H9 (cell line): ENCODE measurements around the gene FAM131C. TPM values are rescaled to one million over a fixed set of nuclear protein-coding genes. Genes with fewer than 3 reads are reported as not detected.

Source experiments
- DNase-seq: peaks from one replicate; pipeline ENCODE4 v3.0.0-alpha.2; 2017
- H2AFZ ChIP-seq: one replicate; pipeline ENCODE4 v1.6.1; 2013; ENCODE audit warnings: mild to moderate bottlenecking, low read length, control low read depth, moderate library complexity
- H2AK5ac ChIP-seq: 2 replicates; pipeline ENCODE4 v1.6.1; 2013; ENCODE audit warnings: low read length, control low read depth, mixed read lengths; ENCODE audit not compliant: insufficient read length
- H2BK120ac ChIP-seq: one replicate; pipeline ENCODE4 v1.6.1; 2013; ENCODE audit warnings: low read depth, mild to moderate bottlenecking, low read length, control low read depth, inconsistent platforms; ENCODE audit not compliant: poor library complexity, severe bottlenecking
- H2BK12ac ChIP-seq: 2 replicates; pipeline ENCODE4 v1.6.1; 2013; ENCODE audit warnings: low read length, control low read depth, mixed read lengths, low read depth; ENCODE audit not compliant: insufficient read length
- H2BK15ac ChIP-seq: 2 replicates; pipeline ENCODE4 v1.6.1; 2013; ENCODE audit warnings: low read depth, low read length, control low read depth
- H2BK20ac ChIP-seq: one replicate; pipeline ENCODE4 v1.6.1; 2013; ENCODE audit warnings: low read depth, mild to moderate bottlenecking, low read length, control low read depth, inconsistent platforms; ENCODE audit not compliant: poor library complexity, severe bottlenecking
- H2BK5ac ChIP-seq: 2 replicates; pipeline ENCODE4 v1.6.1; 2013; ENCODE audit warnings: low read length, control low read depth, mixed read lengths; ENCODE audit not compliant: insufficient read length
- H3K14ac ChIP-seq: 2 replicates; pipeline ENCODE4 v1.6.1; 2013; ENCODE audit warnings: low read length, control low read depth; ENCODE audit not compliant: insufficient read depth
- H3K18ac ChIP-seq: 2 replicates; pipeline ENCODE4 v1.6.1; 2013; ENCODE audit warnings: low read depth, mild to moderate bottlenecking, mixed read lengths, low read length, control low read depth; ENCODE audit not compliant: insufficient read length
- H3K23ac ChIP-seq: 2 replicates; pipeline ENCODE4 v1.6.1; 2013; ENCODE audit warnings: low read length, control low read depth, mixed read lengths, low read depth; ENCODE audit not compliant: insufficient read length
- H3K23me2 ChIP-seq: 2 replicates; pipeline ENCODE4 v1.6.1; 2013; ENCODE audit warnings: low read depth, mild to moderate bottlenecking, mixed read lengths, low read length, control low read depth; ENCODE audit not compliant: insufficient read length, poor library complexity, severe bottlenecking
- H3K27ac ChIP-seq: 2 replicates; pipeline ENCODE4 v1.5.1; 2013; ENCODE audit warnings: low read length, control low read depth, mixed read lengths, low read depth; ENCODE audit not compliant: insufficient read length
- H3K27me3 ChIP-seq: 2 replicates; pipeline ENCODE4 v1.6.1; 2013; ENCODE audit warnings: low read length, control low read depth, inconsistent platforms; ENCODE audit not compliant: insufficient read depth
- H3K4ac ChIP-seq: 2 replicates; pipeline ENCODE4 v1.6.1; 2013; ENCODE audit warnings: low read depth, mild to moderate bottlenecking, control low read depth, inconsistent platforms, low read length, moderate library complexity
- H3K4me1 ChIP-seq: 2 replicates; pipeline ENCODE4 v1.6.1; 2013; ENCODE audit warnings: low read length, control low read depth, inconsistent platforms; ENCODE audit not compliant: insufficient read depth
- H3K4me2 ChIP-seq: 2 replicates; pipeline ENCODE4 v1.6.1; 2013; ENCODE audit warnings: low read length, control low read depth, mixed read lengths; ENCODE audit not compliant: insufficient read length, insufficient read depth
- H3K56ac ChIP-seq: 2 replicates; pipeline ENCODE4 v1.6.1; 2013; ENCODE audit warnings: low read depth, mild to moderate bottlenecking, mixed read lengths, low read length, control low read depth; ENCODE audit not compliant: insufficient read length
- H3K79me1 ChIP-seq: 2 replicates; pipeline ENCODE4 v1.6.1; 2013; ENCODE audit warnings: low read depth, mild to moderate bottlenecking, moderate library complexity, low read length, control low read depth, inconsistent platforms; ENCODE audit not compliant: insufficient read depth, poor library complexity, severe bottlenecking
- H3K79me2 ChIP-seq: 2 replicates; pipeline ENCODE4 v1.6.1; 2013; ENCODE audit warnings: low read length, control low read depth, inconsistent platforms; ENCODE audit not compliant: insufficient read depth
- H3K9ac ChIP-seq: 2 replicates; pipeline ENCODE4 v1.6.1; 2013; ENCODE audit warnings: low read length, control low read depth, mixed read lengths; ENCODE audit not compliant: insufficient read length; ENCODE audit errors: extremely low read depth
- H3K9me3 ChIP-seq: one replicate; pipeline ENCODE4 v1.6.1; 2013; ENCODE audit warnings: low read depth, low read length, inconsistent platforms; ENCODE audit not compliant: control insufficient read depth
- H3T11ph ChIP-seq: one replicate; pipeline ENCODE4 v1.6.1; 2013; ENCODE audit warnings: mild to moderate bottlenecking, low read length, control low read depth, inconsistent platforms
- H4K20me1 ChIP-seq: one replicate; pipeline ENCODE4 v1.6.1; 2013; ENCODE audit not compliant: control insufficient read depth, insufficient read length, insufficient read depth
- H4K5ac ChIP-seq: 2 replicates; pipeline ENCODE4 v1.6.1; 2013; ENCODE audit warnings: low read depth, mild to moderate bottlenecking, mixed read lengths, low read length, control low read depth; ENCODE audit not compliant: insufficient read length
- H4K8ac ChIP-seq: replicated peaks from 2 replicates; pipeline ENCODE4 v1.6.1; 2013; ENCODE audit warnings: low read length, control low read depth, mixed read lengths, low read depth; ENCODE audit not compliant: insufficient read length
- H4K91ac ChIP-seq: 2 replicates; pipeline ENCODE4 v1.6.1; 2013; ENCODE audit warnings: low read depth, mild to moderate bottlenecking, moderate library complexity, mixed read lengths, low read length, control low read depth; ENCODE audit not compliant: insufficient read length
- H3K27ac Mint-ChIP-seq, 3 experiments: 2 replicates in 2 of 3; 3 replicates in 1 of 3; pipeline ENCODE4 v1.8.0; 2020 to 2021; ENCODE audit warnings: mixed read lengths in 3 of 3, mild to moderate bottlenecking in 1 of 3, moderate library complexity in 1 of 3
- H3K27me3 Mint-ChIP-seq: 2 replicates; pipeline ENCODE4 v1.8.0; 2021; ENCODE audit warnings: low read depth, mild to moderate bottlenecking, moderate library complexity, mixed read lengths
- H3K36me3 Mint-ChIP-seq, 3 experiments: 2 replicates in 2 of 3; 3 replicates in 1 of 3; pipeline ENCODE4 v1.8.0; 2020 to 2021; ENCODE audit warnings: low read depth in 3 of 3, mixed read lengths in 3 of 3; ENCODE audit not compliant: insufficient read depth in 1 of 3
- H3K4me1 Mint-ChIP-seq, 2 experiments: 2 replicates each; pipeline ENCODE4 v1.8.0; 2020; ENCODE audit warnings: mixed read lengths in 2 of 2
- H3K4me3 Mint-ChIP-seq, 2 experiments: 2 replicates in 1 of 2; 3 replicates in 1 of 2; pipeline ENCODE4 v1.8.0; 2020 to 2021; ENCODE audit warnings: mild to moderate bottlenecking in 2 of 2, mixed read lengths in 2 of 2, moderate library complexity in 1 of 2
- H3K9me3 Mint-ChIP-seq, 2 experiments: 2 replicates in 1 of 2; 3 replicates in 1 of 2; pipeline ENCODE4 v1.8.0; 2020; ENCODE audit warnings: mild to moderate bottlenecking in 2 of 2, mixed read lengths in 2 of 2, moderate library complexity in 1 of 2
- CTCF ChIP-seq: fragments of 200-600 bp; sonication (generic); conservative IDR thresholded peaks from 3 replicates; pipeline ENCODE4 v1.8.0; 2021; ENCODE audit warnings: antibody characterized with exemption, mild to moderate bottlenecking
- WGBS: extraction: QIAGEN DNeasy Blood & Tissue Kit; methylation state at CpG from one replicate; pipeline ENCODE4 v1.1.7; 2013; ENCODE audit warnings: missing lambda C conversion rate, low lambda C conversion rate, mixed read lengths; ENCODE audit not compliant: insufficient read length; ENCODE audit errors: extremely low coverage; 5-methylcytosine and 5-hydroxymethylcytosine counted together
- total RNA-seq: library from RNA; stranded (reverse); gene quantifications from 2 replicates; pipeline ENCODE4 v1.2.1, GENCODE V29; 2021

FAM131C gene
- total RNA-seq, 1 experiment from 2014 or later, result 0.61 TPM

- H3K4me3 Mint-ChIP-seq, result no peak overlapping the region; a peak in 1 of 5 replicates
- Histone ChIP-seq H3K79me1 (no peaks in the 10 kb centered on the region), H4K8ac (no peak overlapping the region), H3K27ac (no peak overlapping the region), H4K91ac (no peak overlapping the region), H3K14ac (no peak overlapping the region; the same call in 1 of the 2 replicates), H2BK15ac (no peak overlapping the region), H2AFZ (no peak overlapping the region), H2BK12ac (no peak overlapping the region), H3K4me2 (no peak overlapping the region), H3K9me3 (no peaks in the 10 kb centered on the region), H3K23ac (no peak overlapping the region), H2BK5ac (no peak overlapping the region), H2AK5ac (no peak overlapping the region), H3K79me2 (no peaks in the 10 kb centered on the region), H4K20me1 (no peaks in the 10 kb centered on the region), H2BK20ac (no peak overlapping the region), H3K56ac (no peak overlapping the region), H3K4ac (no peak overlapping the region), H4K5ac (no peak overlapping the region), H3K18ac (no peak overlapping the region), H3K9ac (no peak overlapping the region), H3T11ph (no peak overlapping the region), H3K27me3 (no peaks in the 10 kb centered on the region), H3K23me2 (no peaks in the 10 kb centered on the region), H3K4me1 (peaks cover 3% of the 10 kb centered on the region; the same call in 1 of the 2 replicates), H2BK120ac (no peak overlapping the region)
- no peaks in the 10 kb centered on the region for H3K36me3 Mint-ChIP-seq
- peaks cover 33 to 44% of the 10 kb centered on the region in 2 experiments for H3K4me1 Mint-ChIP-seq
- no CpG with 5 or more reads among the region's 13 CpGs for WGBS
- H3K9me3 Mint-ChIP-seq, result no peaks in the 10 kb centered on the region
- peaks cover 28% of the 10 kb centered on the region for H3K27me3 Mint-ChIP-seq
- H3K27ac Mint-ChIP-seq, result 0 out of 7 replicates have a peak overlapping the region, but pooled peaks of 1 of the 3 experiments have one; percentile 33
- DNase-seq, result no peak
- TF ChIP-seq CTCF, result no peak
Observed at GRCh38 chr1:16064536-16065268, 8.7 kb downstream of the FAM131C start.
